HFFc6 (cell line): Measurements from ENCODE around the gene CDH8. TPM values are rescaled to one million over a fixed set of nuclear protein-coding genes. Genes with fewer than 3 reads are reported as not detected.

ENCODE experiments used
- DNase-seq: peaks from one replicate; pipeline ENCODE4 v3.0.0-alpha.2; 2018
- H3K27ac Mint-ChIP-seq: 2 replicates; pipeline ENCODE4 v1.8.0; 2020; ENCODE audit warnings: mild to moderate bottlenecking, mixed read lengths
- H3K27me3 Mint-ChIP-seq: 2 replicates; pipeline ENCODE4 v1.8.0; 2021; ENCODE audit warnings: mild to moderate bottlenecking, moderate library complexity, mixed read lengths; ENCODE audit not compliant: insufficient read depth
- H3K36me3 Mint-ChIP-seq: 2 replicates; pipeline ENCODE4 v1.8.0; 2021; ENCODE audit warnings: low read depth, mixed read lengths
- H3K4me1 Mint-ChIP-seq: 2 replicates; pipeline ENCODE4 v1.8.0; 2020; ENCODE audit warnings: low read depth, mixed read lengths
- H3K4me3 Mint-ChIP-seq: 2 replicates; pipeline ENCODE4 v1.8.0; 2020; ENCODE audit warnings: mild to moderate bottlenecking, moderate library complexity, mixed read lengths
- H3K9me3 Mint-ChIP-seq: 2 replicates; pipeline ENCODE4 v1.8.0; 2020; ENCODE audit warnings: mild to moderate bottlenecking, mixed read lengths
- total RNA-seq, 6 experiments: library from RNA; stranded (reverse); fragmentation: NEBNext Ultra II Directional; extraction: Animal tissue kit (Norgen Biotek cat#: 25700); gene quantifications; 2 replicates in 1 of 6; 3 replicates in 5 of 6; pipeline ENCODE4 v1.2.3, GENCODE V29; 2021
- TF ChIP-seq, protein P1 (sequence below): fragments of 200-600 bp; sonication (generic); IDR thresholded peaks from 2 replicates; pipeline ENCODE4 v1.5.0; 2021; ENCODE audit warnings: antibody characterized with exemption, mild to moderate bottlenecking

The CDH8 gene
- total RNA-seq, 6 experiments from 2014 or later: not detected

DNA sequence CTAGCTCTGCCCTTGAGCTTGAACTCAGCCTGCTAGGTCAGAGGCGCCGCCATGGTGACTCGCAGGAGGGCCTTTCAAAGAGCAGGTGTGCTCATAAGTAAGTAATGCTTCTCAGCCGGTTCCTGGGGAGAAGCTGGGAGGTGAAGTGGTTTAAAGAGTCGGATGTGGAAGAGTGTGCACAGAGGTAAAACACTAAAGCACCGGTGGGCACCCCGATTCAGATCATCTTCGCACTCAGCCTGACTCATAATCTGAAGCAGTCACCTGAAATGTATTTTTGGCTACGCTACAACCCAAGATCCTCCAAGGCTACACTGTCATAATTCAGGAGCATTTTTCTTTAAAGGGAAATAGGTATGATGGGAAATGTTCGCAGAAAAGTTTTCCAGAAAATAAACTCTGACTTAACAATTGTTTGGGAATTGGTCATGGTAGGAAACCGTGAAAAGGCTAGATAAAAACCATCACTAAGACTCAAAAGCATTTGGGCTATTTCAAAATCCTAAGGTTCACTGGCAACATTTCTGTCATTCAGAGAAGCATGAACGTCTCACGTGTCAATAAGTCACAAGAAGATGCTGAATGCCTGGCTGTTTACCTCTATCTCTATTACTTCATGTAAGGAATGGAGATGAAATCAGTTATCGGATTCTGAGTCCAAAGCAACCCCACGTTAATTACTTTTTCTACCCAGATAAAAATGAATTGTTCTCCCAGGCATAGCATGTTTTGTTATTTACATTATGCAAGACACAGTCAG is 17.8 kb downstream of the CDH8 start:
- Mint-ChIP-seq H3K27ac (no peak overlapping the region), H3K27me3 (peaks cover 1% of the 10 kb centered on the region; the same call in 1 of the 2 replicates), H3K36me3 (no peaks in the 10 kb centered on the region), H3K9me3 (peaks cover 24% of the 10 kb centered on the region), H3K4me3 (no peak overlapping the region), H3K4me1 (no peaks in the 10 kb centered on the region)
- TF ChIP-seq, protein P1, sequence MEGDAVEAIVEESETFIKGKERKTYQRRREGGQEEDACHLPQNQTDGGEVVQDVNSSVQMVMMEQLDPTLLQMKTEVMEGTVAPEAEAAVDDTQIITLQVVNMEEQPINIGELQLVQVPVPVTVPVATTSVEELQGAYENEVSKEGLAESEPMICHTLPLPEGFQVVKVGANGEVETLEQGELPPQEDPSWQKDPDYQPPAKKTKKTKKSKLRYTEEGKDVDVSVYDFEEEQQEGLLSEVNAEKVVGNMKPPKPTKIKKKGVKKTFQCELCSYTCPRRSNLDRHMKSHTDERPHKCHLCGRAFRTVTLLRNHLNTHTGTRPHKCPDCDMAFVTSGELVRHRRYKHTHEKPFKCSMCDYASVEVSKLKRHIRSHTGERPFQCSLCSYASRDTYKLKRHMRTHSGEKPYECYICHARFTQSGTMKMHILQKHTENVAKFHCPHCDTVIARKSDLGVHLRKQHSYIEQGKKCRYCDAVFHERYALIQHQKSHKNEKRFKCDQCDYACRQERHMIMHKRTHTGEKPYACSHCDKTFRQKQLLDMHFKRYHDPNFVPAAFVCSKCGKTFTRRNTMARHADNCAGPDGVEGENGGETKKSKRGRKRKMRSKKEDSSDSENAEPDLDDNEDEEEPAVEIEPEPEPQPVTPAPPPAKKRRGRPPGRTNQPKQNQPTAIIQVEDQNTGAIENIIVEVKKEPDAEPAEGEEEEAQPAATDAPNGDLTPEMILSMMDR: no peak
- no peak for DNase-seq

DNA sequence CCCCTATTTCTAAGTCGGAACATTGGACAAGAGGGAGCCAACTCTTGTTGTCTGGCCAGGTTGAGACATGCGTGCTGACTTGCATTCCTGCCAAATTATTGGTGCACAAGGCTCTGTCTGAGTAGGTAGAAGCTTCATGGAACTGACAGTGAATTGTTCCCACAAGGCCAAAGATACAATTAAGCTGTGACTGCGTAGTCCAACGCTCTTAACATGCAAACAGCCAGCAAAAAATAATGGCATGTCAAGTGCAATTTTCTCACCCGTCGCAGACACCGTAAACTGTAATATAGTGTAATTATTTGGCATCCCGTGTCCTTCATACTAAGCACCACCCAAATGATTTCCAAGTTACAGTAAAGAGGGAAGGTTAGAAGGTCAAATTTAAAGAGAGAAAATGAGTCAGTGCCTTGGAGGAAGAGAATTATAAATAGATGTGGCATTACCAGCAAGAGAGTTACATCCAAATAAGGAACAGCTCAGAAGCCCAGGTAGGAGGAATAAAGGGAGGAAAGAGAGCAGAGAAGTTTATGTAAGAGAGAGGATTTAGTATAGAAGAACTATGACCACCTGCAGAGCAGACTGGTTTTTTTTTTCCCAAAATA is 21.8 kb downstream of the CDH8 start:
- H3K9me3 Mint-ChIP-seq: peaks cover 32% of the 10 kb centered on the region
- no peaks in the 10 kb centered on the region for H3K36me3 Mint-ChIP-seq
- no peak overlapping the region for H3K4me3 Mint-ChIP-seq

GRCh38 chr16:62010186-62010585 is 26.1 kb downstream of the CDH8 start:
- Mint-ChIP-seq H3K36me3 (no peaks in the 10 kb centered on the region), H3K4me3 (no peak overlapping the region)

More for the DNA sequence above, 21.8 kb downstream of the CDH8 start:
- TF ChIP-seq, protein P1: no peak
- Mint-ChIP-seq H3K4me1 (no peaks in the 10 kb centered on the region), H3K27me3 (peaks cover 1% of the 10 kb centered on the region; the same call in 1 of the 2 replicates), H3K27ac (no peak overlapping the region)
- no peak for DNase-seq

GRCh38 chr16:61998460-61998859 is 37.8 kb downstream of the CDH8 start:
- H3K9me3 Mint-ChIP-seq: peaks cover 24% of the 10 kb centered on the region
- H3K27ac Mint-ChIP-seq: no peak overlapping the region
- TF ChIP-seq, protein P1: no peak

More at GRCh38 chr16:62010186-62010585, 26.1 kb downstream of the CDH8 start:
- no peak overlapping the region for H3K27ac Mint-ChIP-seq
- H3K4me1 Mint-ChIP-seq: no peaks in the 10 kb centered on the region
- no peaks in the 10 kb centered on the region for H3K27me3 Mint-ChIP-seq
- H3K9me3 Mint-ChIP-seq: peaks cover 42% of the 10 kb centered on the region
- no peak for DNase-seq
- TF ChIP-seq, protein P1: no peak

GRCh38 chr16:61993108-61993507 is 43.1 kb downstream of the CDH8 start:
- no peaks in the 10 kb centered on the region for H3K36me3 Mint-ChIP-seq
- H3K4me3 Mint-ChIP-seq: no peak overlapping the region
- H3K4me1 Mint-ChIP-seq: no peaks in the 10 kb centered on the region
- no peak for DNase-seq
- no peaks in the 10 kb centered on the region for H3K27me3 Mint-ChIP-seq
- peaks cover 39% of the 10 kb centered on the region for H3K9me3 Mint-ChIP-seq
- no peak overlapping the region for H3K27ac Mint-ChIP-seq
- TF ChIP-seq, protein P1: no peak

More at GRCh38 chr16:61998460-61998859, 37.8 kb downstream of the CDH8 start:
- no peak overlapping the region for H3K4me3 Mint-ChIP-seq
- DNase-seq: no peak
- H3K27me3 Mint-ChIP-seq: no peaks in the 10 kb centered on the region
- no peaks in the 10 kb centered on the region for H3K36me3 Mint-ChIP-seq
- H3K4me1 Mint-ChIP-seq: no peaks in the 10 kb centered on the region
